GM21717 (cell line): ENCODE results near the gene SENP1.

Experiments
- ATAC-seq: cut with Tn5 transposase; IDR thresholded peaks from one replicate; pipeline ENCODE4 v1.9.1; 2021; ENCODE audit warnings: mild to moderate bottlenecking, moderate library complexity; ENCODE audit not compliant: unreplicated experiment

Gene SENP1

GRCh38 chr12:48019639-48020265 lies 86.1 kb downstream of the SENP1 start:
- no peak for ATAC-seq

- ATAC-seq, result no peak
These were observed 87.3 kb downstream of the SENP1 start for GRCh38 chr12:48018618-48018995.

DNA sequence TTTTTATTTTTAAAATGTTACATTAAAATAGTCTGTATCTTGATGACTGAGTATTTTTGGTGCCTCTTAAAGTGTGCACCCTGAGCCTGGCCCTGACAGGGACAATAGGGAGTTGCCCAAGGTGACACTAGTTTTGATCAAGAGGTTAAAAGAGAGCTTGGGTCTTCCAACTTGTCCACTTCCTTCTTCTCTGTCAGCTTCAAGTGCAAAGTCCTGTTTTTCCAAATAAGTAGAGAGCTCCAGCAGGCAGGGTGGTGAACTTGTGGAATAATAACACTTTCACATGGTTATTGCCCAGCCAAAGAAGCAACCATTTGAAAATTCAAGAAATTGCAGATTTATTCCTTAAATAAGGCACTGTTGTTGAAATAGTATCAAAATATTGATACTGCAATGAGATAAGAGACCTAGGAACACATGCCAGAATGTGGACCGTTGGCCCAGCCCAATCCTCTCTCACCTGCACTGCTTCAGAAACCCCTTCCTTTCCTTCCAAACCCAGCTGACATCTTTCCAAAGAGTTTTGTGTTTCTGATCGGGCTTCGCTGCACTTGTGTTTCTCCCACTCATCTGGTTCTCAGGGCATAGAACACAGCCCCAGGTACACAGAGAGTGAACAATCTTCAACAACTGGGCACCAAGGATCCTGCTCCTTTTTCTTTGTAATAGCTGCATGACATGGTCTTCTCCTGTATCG lies 87.8 kb downstream of the SENP1 start:
- no peak for ATAC-seq

DNA sequence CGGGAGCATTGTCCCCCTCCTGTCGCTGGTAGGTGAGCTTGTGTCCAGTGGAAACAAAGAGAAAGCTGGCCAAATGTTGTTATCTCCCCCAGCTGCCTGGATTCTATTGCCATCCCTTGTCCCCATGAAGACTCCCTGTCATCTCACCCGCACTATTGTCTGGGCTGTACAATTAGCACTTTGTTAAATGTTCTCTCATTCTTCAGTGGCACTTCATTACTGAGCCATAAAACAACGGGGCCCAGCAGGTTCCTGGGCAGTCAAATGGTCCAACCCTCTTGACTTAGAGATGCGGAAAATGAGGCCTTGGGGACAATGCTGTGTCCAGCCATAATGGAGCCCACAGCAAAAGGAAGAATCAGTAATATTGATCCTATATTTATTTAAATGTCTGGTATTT lies 88.4 kb downstream of the SENP1 start:
- no peak for ATAC-seq

GRCh38 chr12:48016373-48017020 lies 89.4 kb downstream of the SENP1 start:
- ATAC-seq, result no peak

DNA sequence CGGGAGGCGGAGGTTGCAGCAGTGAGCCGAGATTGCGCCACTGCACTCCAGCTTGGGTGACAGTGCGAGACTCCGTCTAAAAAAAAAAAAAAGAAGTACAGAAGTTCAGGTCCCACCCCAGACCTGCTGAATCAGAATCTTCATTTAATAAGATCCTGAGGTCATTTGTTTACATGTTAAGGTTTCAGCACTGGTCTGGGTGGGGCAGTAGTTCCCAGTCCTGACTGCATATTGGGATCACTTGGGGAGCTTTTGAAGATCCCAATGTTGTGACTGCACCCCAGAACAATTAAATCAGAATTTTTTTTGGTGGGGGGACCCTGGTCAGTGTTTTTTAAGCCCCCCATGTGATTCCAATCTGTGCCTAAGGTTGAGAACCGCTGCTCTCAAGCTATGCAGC lies 89.9 kb downstream of the SENP1 start:
- no peak for ATAC-seq

DNA sequence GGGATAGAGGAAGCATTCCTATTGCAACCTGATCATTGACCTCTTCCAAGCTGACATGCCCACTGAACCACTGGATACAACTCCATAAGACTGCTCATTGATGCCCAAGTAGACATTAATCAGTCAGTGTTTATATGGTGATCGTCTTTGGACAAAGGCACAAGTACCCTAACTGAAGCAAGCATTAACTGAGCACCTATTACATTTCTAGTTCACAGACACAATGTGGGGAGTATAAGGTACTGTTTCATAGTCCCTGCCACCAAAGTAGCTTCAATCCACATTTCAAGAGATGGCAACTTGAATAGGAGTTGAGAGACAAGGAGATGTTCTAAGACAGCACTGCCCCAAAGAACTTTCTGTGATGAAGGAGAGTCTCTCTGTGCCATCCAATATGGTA lies 90.8 kb downstream of the SENP1 start:
- ATAC-seq, result no peak

DNA sequence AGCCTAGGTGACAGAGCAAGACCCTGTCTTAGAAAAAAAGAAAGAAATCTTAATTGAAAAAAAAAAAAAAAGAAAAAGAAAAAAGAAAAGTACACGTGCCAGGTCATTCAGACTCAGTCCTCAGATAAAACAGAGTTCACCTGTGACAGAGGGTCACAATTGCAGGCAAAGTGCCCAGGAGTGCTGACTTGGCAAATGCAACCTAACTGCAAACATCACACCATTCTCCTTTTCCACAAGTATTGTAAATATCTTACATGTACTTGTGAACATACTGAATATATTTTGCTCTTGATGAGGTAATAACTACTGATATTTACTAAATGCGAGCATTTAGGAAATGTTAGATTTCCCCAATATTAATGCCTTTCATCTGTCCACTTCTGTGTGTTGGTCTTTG lies 92.6 kb downstream of the SENP1 start:
- ATAC-seq, result no peak

- ATAC-seq, result no peak
These were observed 93.8 kb downstream of the SENP1 start for GRCh38 chr12:48012070-48012469.

DNA sequence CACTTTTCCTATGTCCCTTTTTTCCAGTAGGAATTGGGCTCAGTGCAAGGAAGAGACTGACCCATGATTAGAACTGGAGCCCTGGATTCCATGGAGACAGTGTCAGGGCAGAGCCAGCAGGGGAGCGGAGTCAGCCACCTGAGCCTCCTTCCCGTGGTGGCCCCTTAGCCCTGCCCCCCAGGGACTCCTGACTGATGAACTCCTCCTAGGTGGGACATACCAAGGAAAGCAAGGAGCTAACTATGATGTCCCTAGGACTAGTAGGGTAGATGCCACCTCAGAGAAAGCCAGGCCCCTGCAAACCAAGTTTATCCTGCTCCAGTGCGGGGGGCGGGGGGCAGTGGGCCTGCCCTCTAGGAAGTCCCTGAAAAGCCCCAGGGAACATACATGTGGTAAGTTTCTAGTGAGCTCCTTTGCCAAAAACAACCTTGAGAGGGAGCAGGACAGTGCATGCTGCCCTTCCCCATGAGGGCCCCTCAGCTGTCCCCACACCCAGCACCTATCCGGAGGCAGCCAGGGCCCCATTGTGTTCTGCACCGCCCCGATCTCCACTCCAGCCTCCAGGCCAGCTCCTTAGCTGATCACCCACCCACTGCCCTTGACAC lies 95.4 kb downstream of the SENP1 start:
- ATAC-seq, result no peak

GRCh38 chr12:48009471-48009870 lies 96.4 kb downstream of the SENP1 start:
- ATAC-seq, result no peak

DNA sequence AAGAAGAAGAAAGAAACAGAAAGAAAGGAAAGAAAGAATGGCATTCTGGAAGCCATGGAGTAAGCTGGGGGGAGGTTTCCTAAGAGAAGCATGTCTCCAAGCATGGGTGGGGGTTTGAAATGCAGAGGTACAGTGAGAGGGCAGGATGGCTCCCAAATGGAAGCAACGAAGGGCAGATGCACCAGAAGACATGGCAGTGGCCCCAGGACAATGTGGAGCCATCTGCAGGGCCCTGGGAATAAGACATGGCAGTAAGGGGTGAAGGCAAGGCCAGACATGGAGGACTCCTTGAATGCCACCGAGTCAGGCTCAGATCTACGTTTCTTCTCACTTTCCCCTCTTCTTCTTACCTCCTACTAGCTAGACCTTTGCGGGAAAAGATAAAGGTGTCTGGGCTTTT lies 96.9 kb downstream of the SENP1 start:
- no peak for ATAC-seq

DNA sequence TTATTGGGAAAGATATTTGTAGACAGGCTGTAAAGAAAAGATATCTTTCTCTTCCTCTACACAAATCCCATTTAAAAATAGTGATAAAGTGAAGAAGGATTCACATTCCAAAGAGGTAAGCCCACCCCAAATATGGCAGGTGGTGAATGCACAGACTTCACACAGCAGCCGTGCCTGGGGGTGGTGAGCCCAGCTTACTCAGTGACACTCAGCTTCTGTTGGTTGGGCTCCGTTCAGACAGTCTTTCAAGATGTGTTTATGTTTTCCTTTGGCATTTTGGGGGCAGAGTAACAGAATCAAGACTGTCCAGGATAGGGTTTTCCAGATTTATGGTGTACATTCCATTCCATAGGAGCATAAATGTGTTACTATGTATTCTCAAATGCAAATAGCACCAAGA lies 97.5 kb downstream of the SENP1 start:
- no peak for ATAC-seq

- no peak for ATAC-seq
These were observed 98.7 kb downstream of the SENP1 start for GRCh38 chr12:48007206-48007605.

DNA sequence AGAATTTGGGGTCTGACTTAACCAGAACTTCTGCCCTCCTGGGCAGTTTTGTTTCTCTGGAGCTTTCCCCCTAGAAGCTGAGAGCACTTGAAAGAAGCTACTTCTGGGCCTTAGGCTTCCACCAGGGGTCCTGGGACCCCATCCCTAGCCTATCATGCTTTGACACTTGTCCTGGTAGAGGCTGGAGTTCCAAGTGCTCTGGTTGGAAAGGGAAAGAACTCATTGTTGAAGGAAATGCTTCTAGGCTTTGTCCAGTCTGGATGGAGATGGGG lies 100.2 kb downstream of the SENP1 start:
- no peak for ATAC-seq

- no peak for ATAC-seq
These were observed 100.7 kb downstream of the SENP1 start for GRCh38 chr12:48005001-48005749.

DNA sequence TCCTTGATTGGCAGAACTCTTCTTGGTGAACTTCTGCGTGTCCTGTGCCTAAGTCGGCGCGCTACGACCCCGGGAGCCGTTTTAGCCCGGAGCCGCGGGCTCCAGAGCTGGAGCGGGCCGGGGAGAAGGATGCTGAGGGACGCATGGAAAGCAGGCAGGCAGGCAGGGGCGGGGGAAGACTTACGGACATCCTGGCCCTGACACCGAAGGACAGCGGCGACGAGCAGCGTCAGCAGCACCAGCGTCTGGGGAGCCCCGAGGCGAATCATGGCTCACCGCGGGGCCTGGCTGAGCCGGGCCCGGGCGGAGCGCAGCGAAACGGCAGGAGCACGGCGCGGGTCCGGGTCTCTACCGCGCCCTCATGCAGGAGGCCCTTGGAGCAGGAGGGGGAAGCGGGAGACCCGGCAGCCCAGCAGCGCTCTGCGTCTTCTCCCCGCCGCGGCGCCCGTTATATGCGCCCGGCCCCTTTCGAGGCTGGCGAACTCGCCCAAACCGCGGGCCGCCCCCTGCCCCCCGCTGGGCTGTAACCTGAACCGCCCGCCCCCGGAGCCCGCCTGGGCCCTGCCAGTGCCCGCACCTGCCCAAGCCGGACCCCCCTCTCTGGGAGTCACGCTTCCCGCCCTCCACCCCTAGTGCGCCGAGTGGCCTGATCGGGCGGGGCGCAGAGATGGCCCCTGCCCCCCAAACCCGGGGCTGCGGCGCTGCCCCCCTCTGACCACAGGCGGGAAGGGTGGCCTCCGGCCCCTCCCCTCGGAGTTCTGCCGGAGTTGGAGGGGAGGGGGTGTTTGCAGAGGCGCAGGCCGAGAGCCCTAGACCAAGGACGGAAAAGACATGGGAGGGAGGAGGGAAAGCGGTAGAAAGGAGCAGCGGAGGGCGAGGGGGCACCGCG lies 101.6 kb downstream of the SENP1 start, which contains the start of gene COL2A1:
COL2A1 (minus strand) TSS at position 424 of the 889 bp plus-strand sequence; CDS start at position 269, 155 bp downstream.
- no peak for ATAC-seq

DNA sequence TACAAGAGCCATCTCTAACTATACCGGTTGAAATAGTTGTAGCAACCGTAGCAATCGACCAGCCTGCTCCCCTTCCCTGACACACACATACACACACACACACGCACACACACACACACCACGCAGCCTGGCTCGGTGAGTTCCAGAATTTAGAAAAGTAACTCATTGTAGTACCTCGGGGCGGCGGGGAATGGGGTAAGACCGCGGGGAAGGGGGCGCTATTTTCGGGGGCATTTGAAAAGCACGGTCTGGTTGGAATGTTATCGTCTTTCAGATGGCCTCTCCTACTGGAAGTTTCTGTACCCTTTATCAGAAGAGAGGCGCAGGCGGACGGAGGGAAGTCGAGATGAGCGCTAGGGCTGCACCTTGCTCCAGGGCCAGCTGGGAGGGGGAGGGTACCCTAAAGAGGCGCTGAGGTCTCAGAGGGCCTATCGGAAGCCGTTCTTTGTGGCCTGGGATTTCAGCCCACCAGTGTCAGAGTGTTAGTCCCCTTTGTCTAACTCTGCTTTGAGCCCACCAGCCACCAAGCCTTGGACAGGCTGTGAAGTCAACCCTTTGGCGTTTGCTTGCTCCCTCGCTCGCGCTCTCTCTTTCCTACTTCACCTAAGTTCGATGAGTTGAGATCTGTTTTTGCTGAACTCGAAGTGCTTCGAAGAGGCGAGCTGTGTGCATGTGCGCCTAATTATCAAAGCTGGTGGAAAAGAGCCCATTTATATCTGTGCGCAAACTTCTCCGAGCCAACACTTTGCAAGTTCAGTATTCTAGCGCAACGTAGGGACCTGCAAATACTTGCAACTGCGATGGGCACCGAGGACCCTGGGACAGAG lies 102.4 kb downstream of the SENP1 start:
- ATAC-seq, result no peak

DNA sequence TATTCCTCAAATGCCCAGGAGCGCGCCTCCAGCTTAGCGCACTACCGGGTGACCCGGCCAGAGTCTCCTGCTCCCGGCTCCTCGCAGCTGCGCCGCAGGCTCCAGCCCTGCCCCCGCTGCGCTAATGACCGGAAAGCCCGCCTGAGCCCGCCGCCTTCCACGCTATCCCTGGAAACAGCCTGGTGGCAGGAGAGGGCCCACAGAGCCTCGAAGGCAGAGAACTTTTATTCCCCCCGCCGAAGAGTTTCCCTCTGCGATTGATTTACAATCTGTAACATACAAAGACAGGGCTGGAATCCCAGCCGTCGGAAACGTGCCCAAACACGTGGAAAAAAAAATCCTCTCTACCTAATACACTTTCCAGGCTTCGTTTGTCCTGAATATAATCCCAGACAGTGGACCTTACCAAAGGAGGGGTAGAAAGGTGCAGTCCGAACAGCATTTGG lies 103.1 kb downstream of the SENP1 start:
- ATAC-seq, result no peak

DNA sequence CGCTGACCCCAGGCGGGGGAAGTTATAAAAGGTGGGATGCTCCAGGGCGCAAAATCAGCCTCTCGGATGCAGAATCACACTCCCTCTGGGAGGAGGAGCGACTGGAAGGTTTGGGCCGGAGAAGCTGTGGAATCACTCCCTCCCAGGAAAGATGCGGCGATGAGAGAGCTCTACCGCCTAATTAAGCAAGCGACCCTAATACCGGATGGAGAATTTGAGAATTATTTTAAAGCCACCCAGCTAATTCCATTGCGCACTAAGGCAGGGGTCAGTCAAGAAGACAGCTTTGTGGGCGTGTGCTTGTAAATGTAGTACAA lies 103.5 kb downstream of the SENP1 start:
- no peak for ATAC-seq
